ENCODE measurements around the gene RAMP1. TPM values are rescaled to one million over a fixed set of nuclear protein-coding genes. Genes with fewer than 3 reads are reported as not detected.
"Not testable (repeated sequence)": the region's sequence is repeated elsewhere in the genome, so short reads cannot be mapped to it uniquely, and the experiment has no call there.

RAMP1 gene
- total RNA-seq, 1 donor from 2014 or later, result not detected

- DNase-seq (ENCODE audit: extremely low read depth, low read depth, low spot score), result no peak
Observed at GRCh38 chr2:237942513-237942899, 83.1 kb downstream of the RAMP1 start.

DNA sequence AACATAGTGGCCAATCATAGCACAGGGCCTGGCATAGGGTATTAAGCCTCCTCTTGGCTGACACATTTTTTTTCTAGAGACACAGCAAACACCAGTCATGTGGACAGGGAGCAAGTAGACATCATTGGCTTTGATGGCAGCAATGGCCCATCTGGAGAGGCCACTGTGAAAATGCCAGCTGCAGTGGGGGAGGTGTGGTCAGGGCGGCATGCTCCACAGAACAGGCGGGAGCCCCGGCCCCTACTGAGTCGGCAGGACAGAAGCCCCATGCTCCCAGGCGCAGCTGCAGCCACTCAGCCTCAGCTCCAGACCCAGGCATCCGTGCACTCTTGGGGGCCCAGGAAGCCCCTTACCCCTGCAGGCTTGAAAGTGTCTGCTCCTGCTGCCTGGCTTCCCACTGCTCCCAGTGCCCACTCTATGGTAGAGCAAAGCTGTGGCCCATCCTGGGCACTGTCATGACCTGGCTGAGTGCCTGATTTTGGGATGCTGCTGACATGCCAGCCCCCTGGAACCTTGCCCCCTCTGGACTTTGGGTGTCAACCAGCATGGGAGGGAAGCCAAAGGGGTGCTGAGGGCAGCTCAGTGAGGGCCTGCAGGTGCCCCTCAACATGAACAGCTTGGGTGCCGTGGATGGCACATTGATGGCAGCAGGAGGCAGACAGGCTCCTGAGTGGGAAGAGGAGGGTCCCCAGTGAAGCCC is 84.1 kb downstream of the RAMP1 start:
- DNase-seq (ENCODE audit: extremely low read depth, low read depth, low spot score), result no peak

DNA sequence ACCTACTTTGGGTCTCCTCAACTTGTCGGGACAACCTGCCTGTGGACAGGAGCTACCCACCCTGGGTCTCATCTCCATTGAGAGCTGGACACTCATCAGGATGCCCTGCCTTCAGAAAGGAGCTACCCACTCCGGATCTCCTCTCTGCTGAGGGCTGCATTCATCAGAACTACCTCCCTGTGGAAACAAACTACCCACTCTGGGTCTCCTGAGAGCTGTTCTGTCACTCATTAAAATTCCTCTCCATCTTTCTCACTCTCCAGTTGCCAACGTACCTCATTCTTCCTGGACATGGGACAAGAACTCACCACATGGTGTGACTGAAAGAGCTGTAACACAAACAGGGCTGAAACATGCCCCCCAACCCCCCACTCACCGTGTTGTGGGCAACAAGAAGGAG is 84.9 kb downstream of the RAMP1 start:
- DNase-seq (ENCODE audit: extremely low read depth, low read depth, low spot score), result no peak

- DNase-seq (ENCODE audit: extremely low read depth, low read depth, low spot score), result no peak
Observed at GRCh38 chr2:237946423-237946822, 87.0 kb downstream of the RAMP1 start.

GRCh38 chr2:237951354-237951753 is 91.9 kb downstream of the RAMP1 start:
- not testable (repeated sequence) for DNase-seq (ENCODE audit: extremely low read depth, low read depth, low spot score)

DNA sequence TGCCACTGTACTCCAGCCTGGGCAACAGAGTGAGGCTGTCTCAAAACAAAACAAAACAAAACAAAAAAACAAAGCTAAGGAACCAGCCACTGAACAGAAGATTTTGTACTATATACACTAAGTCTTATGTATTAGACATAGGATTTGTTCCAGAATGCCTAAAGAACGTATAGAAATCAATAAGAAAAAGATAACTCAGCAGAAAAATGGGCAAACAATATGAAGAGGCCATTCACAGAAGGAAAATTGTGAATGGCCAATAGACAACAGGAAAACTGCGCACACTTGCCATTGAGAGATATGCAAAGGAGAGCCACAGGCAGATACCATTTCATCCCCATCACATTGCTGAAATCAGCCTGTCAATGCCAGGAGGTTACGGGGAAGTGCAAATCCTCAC is 92.5 kb downstream of the RAMP1 start:
- no peak for DNase-seq (ENCODE audit: extremely low read depth, low read depth, low spot score)

DNA sequence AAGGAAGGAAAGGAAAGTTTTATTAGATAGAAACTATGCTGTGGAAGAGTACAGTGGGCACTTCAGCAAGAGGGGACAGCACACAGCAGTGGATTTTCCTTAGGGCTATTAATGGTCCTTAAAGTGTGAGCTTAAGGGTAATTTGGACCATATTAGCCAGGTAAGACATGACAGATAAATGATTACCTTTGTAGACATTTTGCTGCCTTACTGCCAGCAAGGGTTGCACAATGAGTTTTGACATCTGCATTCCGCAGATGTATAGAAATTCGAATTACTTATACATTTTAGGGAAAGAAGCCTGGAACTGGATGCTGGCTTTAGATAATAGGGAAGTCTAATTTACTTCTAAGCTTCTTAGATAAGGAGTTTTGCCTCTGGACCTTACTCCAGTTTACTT is 93.4 kb downstream of the RAMP1 start:
- DNase-seq (ENCODE audit: extremely low read depth, low read depth, low spot score), result no peak

DNA sequence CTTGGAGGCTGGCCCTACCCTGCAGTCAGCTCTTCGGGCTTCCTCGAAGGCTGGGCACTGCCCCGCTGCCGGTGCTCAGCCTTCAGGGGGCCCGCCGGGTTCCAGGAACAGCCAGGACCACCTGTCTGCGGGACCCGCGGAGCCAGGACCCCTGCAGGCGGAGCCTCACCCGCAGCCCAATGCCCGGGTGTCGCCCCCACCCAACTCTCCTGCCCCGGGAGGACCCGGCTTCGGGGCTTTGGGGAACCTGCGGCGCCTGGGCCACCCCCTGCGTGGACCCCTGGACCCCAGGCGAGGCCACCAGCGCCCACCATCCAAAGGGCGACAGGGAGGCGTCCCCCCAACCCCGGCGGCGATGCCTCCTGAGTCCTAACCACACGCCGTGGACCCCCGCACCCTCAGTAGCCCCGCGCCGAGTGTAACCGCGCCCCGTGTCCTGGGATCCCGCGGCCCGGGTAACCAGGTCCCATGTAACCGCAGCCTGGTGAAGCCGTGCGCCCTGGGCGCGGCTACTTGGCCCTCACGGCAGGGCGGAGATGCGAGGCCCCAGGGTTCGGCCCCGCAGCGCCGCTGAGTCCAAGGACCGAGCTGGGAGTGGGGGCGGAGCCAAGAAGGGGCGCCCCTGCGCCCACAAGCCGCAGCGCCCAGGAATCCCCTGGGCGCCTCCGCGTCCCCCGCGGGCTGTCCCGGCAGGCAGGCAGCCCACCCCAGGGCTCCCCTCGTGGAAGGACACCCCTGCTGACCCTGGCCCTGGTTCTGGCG is 96.4 kb downstream of the RAMP1 start:
- DNase-seq (ENCODE audit: extremely low read depth, low read depth, low spot score), result no peak

GRCh38 chr2:237956402-237956736 is 96.9 kb downstream of the RAMP1 start:
- DNase-seq (ENCODE audit: extremely low read depth, low read depth, low spot score), result no peak

- no peak for DNase-seq (ENCODE audit: extremely low read depth, low read depth, low spot score)
Observed at GRCh38 chr2:237961637-237962036, 102.2 kb downstream of the RAMP1 start.

Other genes with a start within 250 kb of the RAMP1 start
- gene LRRFIP1, start 232.0 kb upstream of the RAMP1 start, total RNA-seq, result 150 and 184 TPM in 2 replicates
- 0.05 and 0.18 TPM in 2 replicates for gene RBM44, start 60.8 kb upstream of the RAMP1 start, total RNA-seq
- 93.0 and 99.7 TPM in 2 replicates for gene UBE2F, start 107.4 kb downstream of the RAMP1 start, total RNA-seq
- gene SCLY, start 201.4 kb downstream of the RAMP1 start, total RNA-seq, result 16.3 and 22.9 TPM in 2 replicates
- 0.44 and 0.53 TPM in 2 replicates for gene ESPNL, start 240.7 kb downstream of the RAMP1 start, total RNA-seq